H1 (cell line): ENCODE measurements around the gene METTL2A. TPM values are rescaled to one million over a fixed set of nuclear protein-coding genes. Genes with fewer than 3 reads are reported as not detected.
"Not testable (repeated sequence)": the region's sequence is repeated elsewhere in the genome, so short reads cannot be mapped to it uniquely, and the experiment has no call there.

Experiments used
- CTCF ChIA-PET: fragments of 300-600 bp; sonication (Branson Sonifier 250); formaldehyde crosslinking; loops from one replicate; lab custom pipeline; 2021; ENCODE audit not compliant: partially characterized antibody; lab: Charles Lee
- POLR2A ChIA-PET: fragments of 300-600 bp; sonication (Branson Sonifier 250); formaldehyde crosslinking; loops from one replicate; lab custom pipeline; 2021; ENCODE audit warnings: inconsistent platforms; ENCODE audit not compliant: partially characterized antibody; lab: Charles Lee
- DNase-seq, 2 experiments: peaks; one replicate each; pipeline versions ENCODE4 v3.0.0 to v3.0.0-alpha.2; 2010 to 2022; ENCODE audit warnings: low spot score in 2 of 2, low read depth in 1 of 2, mixed read lengths in 1 of 2
- FAIRE-seq: peaks from 2 replicates; lab custom pipeline; 2011; peaks lifted over from hg19 to GRCh38; lab: Jason Lieb, UNC
- H2AFZ ChIP-seq: 2 replicates; pipeline ENCODE4 v1.8.1; 2012; ENCODE audit warnings: low read length, inconsistent platforms
- H2AK5ac ChIP-seq: 2 replicates; pipeline ENCODE4 v1.6.1; 2013; ENCODE audit warnings: low read depth, low read length
- H2BK120ac ChIP-seq: replicated peaks from 2 replicates; pipeline ENCODE3; 2013; ENCODE audit warnings: low read depth, low read length, inconsistent platforms
- H2BK12ac ChIP-seq: 2 replicates; pipeline ENCODE4 v1.6.1; 2013; ENCODE audit warnings: low read depth, low read length
- H2BK15ac ChIP-seq: 2 replicates; pipeline ENCODE4 v1.6.1; 2013; ENCODE audit warnings: low read length
- H2BK20ac ChIP-seq: 2 replicates; pipeline ENCODE4 v1.6.1; 2013; ENCODE audit warnings: low read length
- H2BK5ac ChIP-seq: 2 replicates; pipeline ENCODE4 v1.6.1; 2013; ENCODE audit warnings: low read depth, low read length
- H3K14ac ChIP-seq: 2 replicates; pipeline ENCODE4 v1.6.1; 2013; ENCODE audit warnings: inconsistent platforms; ENCODE audit not compliant: insufficient read length
- H3K18ac ChIP-seq: 2 replicates; pipeline ENCODE4 v1.6.1; 2013; ENCODE audit warnings: low read length; ENCODE audit errors: extremely low read depth
- H3K23ac ChIP-seq: 2 replicates; pipeline ENCODE4 v1.6.1; 2013; ENCODE audit warnings: inconsistent platforms; ENCODE audit not compliant: insufficient read length
- H3K23me2 ChIP-seq: 2 replicates; pipeline ENCODE4 v1.6.1; 2013; ENCODE audit warnings: low read depth, low read length
- H3K27ac ChIP-seq: 2 replicates; pipeline ENCODE4 v1.6.1; 2011; ENCODE audit warnings: low read depth, low read length, inconsistent platforms
- H3K27me3 ChIP-seq, 4 experiments: replicated peaks in 1 of 4; 1 replicate in 1 of 4; 2 replicates in 3 of 4; pipeline versions ENCODE4 v1.6.1 to v1.8.1; 2011 to 2013; ENCODE audit warnings: low read length in 3 of 4, mild to moderate bottlenecking in 3 of 4, inconsistent platforms in 2 of 4, mixed read lengths in 2 of 4, moderate library complexity in 1 of 4; ENCODE audit not compliant: control insufficient read depth in 3 of 4, insufficient read depth in 3 of 4; ENCODE audit errors: extremely low read depth in 1 of 4
- H3K36me3 ChIP-seq, 4 experiments: 2 replicates each; pipeline versions ENCODE4 v1.6.1 to v1.8.1; 2011 to 2013; ENCODE audit warnings: mild to moderate bottlenecking in 4 of 4, low read length in 3 of 4, moderate library complexity in 2 of 4, control low read depth in 1 of 4, inconsistent platforms in 1 of 4; ENCODE audit not compliant: insufficient read depth in 4 of 4, control insufficient read depth in 2 of 4
- H3K4ac ChIP-seq: replicated peaks from 2 replicates; pipeline ENCODE3; 2013; ENCODE audit warnings: low read length, low read depth, mixed read lengths, inconsistent platforms; ENCODE audit not compliant: insufficient read length
- H3K4me1 ChIP-seq, 4 experiments: replicated peaks in 1 of 4; 1 replicate in 1 of 4; 2 replicates in 3 of 4; pipeline versions ENCODE4 v1.6.1 to v1.8.1; 2011 to 2013; ENCODE audit warnings: low read length in 3 of 4, inconsistent platforms in 2 of 4, mixed read lengths in 1 of 4; ENCODE audit not compliant: insufficient read depth in 4 of 4, control insufficient read depth in 3 of 4
- H3K4me2 ChIP-seq, 2 experiments: 2 replicates each; pipeline versions ENCODE4 v1.6.1 to v1.8.1; 2011 to 2013; ENCODE audit warnings: low read depth in 2 of 2, low read length in 2 of 2, control low read depth in 1 of 2, inconsistent platforms in 1 of 2, mild to moderate bottlenecking in 1 of 2; ENCODE audit not compliant: insufficient read depth in 1 of 2
- H3K4me3 ChIP-seq, 4 experiments: fragments of 200-600, 300-600 bp in 1 of 4; sonication (generic), shearing (Covaris generic), sonication (Bioruptor Twin) in 1 of 4; 2 replicates each; pipeline versions ENCODE4 v1.5.1 to v1.8.1; 2011 to 2016; ENCODE audit warnings: low read length in 4 of 4, low read depth in 3 of 4, control low read depth in 2 of 4, inconsistent platforms in 2 of 4, mild to moderate bottlenecking in 2 of 4, mixed read lengths in 1 of 4, moderate library complexity in 1 of 4; ENCODE audit not compliant: insufficient read depth in 2 of 4; ENCODE audit errors: extremely low read depth in 1 of 4
- H3K56ac ChIP-seq: replicated peaks from 2 replicates; pipeline ENCODE3; 2013; ENCODE audit warnings: low read depth, mild to moderate bottlenecking, mixed read lengths, low read length, inconsistent platforms; ENCODE audit not compliant: insufficient read length
- H3K79me1 ChIP-seq: 2 replicates; pipeline ENCODE4 v1.6.1; 2013; ENCODE audit warnings: low read depth, low read length, control low read depth
- H3K79me2 ChIP-seq, 2 experiments: 2 replicates each; pipeline versions ENCODE4 v1.6.1 to v1.8.1; 2012 to 2013; ENCODE audit warnings: low read length in 2 of 2, mild to moderate bottlenecking in 2 of 2, inconsistent platforms in 1 of 2; ENCODE audit not compliant: insufficient read depth in 2 of 2, control insufficient read depth in 1 of 2
- H3K9ac ChIP-seq, 4 experiments: replicated peaks in 1 of 4; 1 replicate in 1 of 4; 2 replicates in 3 of 4; pipeline versions ENCODE4 v1.6.1 to v1.8.1; 2011 to 2013; ENCODE audit warnings: low read depth in 3 of 4, low read length in 3 of 4, control low read depth in 2 of 4, mild to moderate bottlenecking in 2 of 4, moderate library complexity in 2 of 4, inconsistent platforms in 1 of 4; ENCODE audit errors: extremely low read depth in 1 of 4
- H3K9me3 ChIP-seq, 2 experiments: 2 replicates each; pipeline versions ENCODE4 v1.6.1 to v1.8.1; 2012 to 2013; ENCODE audit warnings: mild to moderate bottlenecking in 2 of 2, moderate library complexity in 2 of 2, control low read depth in 1 of 2, inconsistent platforms in 1 of 2, low read depth in 1 of 2, low read length in 1 of 2, mixed read lengths in 1 of 2; ENCODE audit not compliant: insufficient read depth in 2 of 2
- H4K20me1 ChIP-seq, 2 experiments: replicated peaks in 1 of 2; 2 replicates each; pipeline versions ENCODE3 to v1.8.1; 2011 to 2013; ENCODE audit warnings: inconsistent platforms in 2 of 2, low read length in 2 of 2, mild to moderate bottlenecking in 1 of 2; ENCODE audit not compliant: insufficient read depth in 2 of 2, control insufficient read depth in 1 of 2
- H4K5ac ChIP-seq: 2 replicates; pipeline ENCODE4 v1.6.1; 2013; ENCODE audit warnings: low read length, low read depth, mixed read lengths, inconsistent platforms; ENCODE audit not compliant: insufficient read length
- H4K8ac ChIP-seq: 2 replicates; pipeline ENCODE4 v1.8.0; 2013; ENCODE audit warnings: mild to moderate bottlenecking, moderate library complexity, low read length, inconsistent platforms; ENCODE audit not compliant: insufficient read depth; ENCODE audit errors: extremely low read depth
- H4K91ac ChIP-seq: replicated peaks from 2 replicates; pipeline ENCODE3; 2013; ENCODE audit warnings: low read length, mixed read lengths, inconsistent platforms; ENCODE audit not compliant: insufficient read length
- WGBS, 2 experiments: shearing (Covaris generic) in 1 of 2; methylation state at CpG; one replicate each; pipeline versions ENCODE4 v1.1.6 to v1.1.7; 2013 to 2015; ENCODE audit warnings: low lambda C conversion rate in 2 of 2, mixed read lengths in 2 of 2, inconsistent platforms in 1 of 2, low coverage in 1 of 2, missing lambda C conversion rate in 1 of 2; ENCODE audit not compliant: insufficient replicate concordance in 2 of 2, insufficient coverage in 1 of 2, insufficient read length in 1 of 2; ENCODE audit errors: extremely low coverage in 1 of 2, missing lambda C conversion rate in 1 of 2; 5-methylcytosine and 5-hydroxymethylcytosine counted together
- polyA plus RNA-seq, 7 experiments: library from polyadenylated mRNA; depleted of rRNA in 3 of 7; stranded (reverse) in 5 of 7; unstranded in 2 of 7; fragments of >200 nt in 5 of 7; fragments of 200-250 nt in 2 of 7; gene quantifications; 1 replicate in 5 of 7; 2 replicates in 1 of 7; 4 replicates in 1 of 7; pipeline versions ENCODE4 v1.2.1 to v1.2.3, GENCODE V29; 2011 to 2013; ENCODE audit warnings: missing spikeins in 2 of 7, mixed read lengths in 2 of 7
- total RNA-seq: library from RNA; stranded (reverse); fragmentation: NEBNext Ultra II Directional; extraction: Animal tissue kit (Norgen Biotek cat#: 25700); gene quantifications from 2 replicates; pipeline ENCODE4 v1.2.1, GENCODE V29; 2021

METTL2A gene
- total and polyA plus RNA-seq, 2 of the 8 experiments (the other 6 are each of a cell fraction or from before 2014, with no cell fraction given) = 16.2 to 40.5 TPM

GRCh38 chr17:62453041-62453440 lies 29.3 kb downstream of the METTL2A start:
- H2BK5ac ChIP-seq, H3K79me2 ChIP-seq, H3K27me3 ChIP-seq, FAIRE-seq, H2AK5ac ChIP-seq, H2BK12ac ChIP-seq, H4K91ac ChIP-seq, CTCF ChIA-PET, H3K56ac ChIP-seq, H2BK120ac ChIP-seq, H3K9ac ChIP-seq, H3K9me3 ChIP-seq, H4K20me1 ChIP-seq, DNase-seq, H3K79me1 ChIP-seq, H3K4me3 ChIP-seq, H3K4ac ChIP-seq, H3K14ac ChIP-seq, H2BK15ac ChIP-seq, H3K27ac ChIP-seq, H2BK20ac ChIP-seq, H3K36me3 ChIP-seq, H2AFZ ChIP-seq, H3K18ac ChIP-seq, H3K23ac ChIP-seq, H4K8ac ChIP-seq, H4K5ac ChIP-seq, H3K4me1 ChIP-seq, H3K23me2 ChIP-seq, H3K4me2 ChIP-seq: not testable (repeated sequence)
- 90% methylated on average over 5 of the region's 5 CpGs; no CpG with 5 or more reads in 1 of the 2 experiments for WGBS, 2 experiments
- POLR2A ChIA-PET = interaction anchor here (1.2 kb wide), 1 partner anchor 23 kb away, joined by 3 read pairs; no protein-coding TSS in a partner anchor

DNA sequence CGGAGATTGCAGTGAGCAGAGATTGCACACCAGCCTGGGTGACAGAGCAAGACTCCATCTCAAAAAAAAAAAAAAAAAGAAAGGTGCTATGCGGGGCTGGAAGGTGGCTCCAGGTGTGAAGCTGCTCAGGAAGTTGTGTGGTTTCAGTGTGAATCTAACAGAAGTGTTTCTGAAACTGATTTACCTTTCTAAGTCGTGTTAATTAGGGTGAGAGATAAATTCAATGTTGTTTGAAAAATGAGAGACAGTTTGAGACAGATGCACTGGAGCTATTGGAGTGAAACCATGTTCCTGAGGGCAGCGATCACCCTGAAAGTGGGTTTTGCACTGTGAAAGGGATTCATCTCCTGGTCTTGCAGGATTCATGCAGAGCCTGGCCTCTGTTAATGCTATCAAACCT lies 30.0 kb downstream of the METTL2A start:
- H3K4me3 ChIP-seq, H3K36me3 ChIP-seq, H2BK20ac ChIP-seq, H3K23me2 ChIP-seq, H3K23ac ChIP-seq, H3K4me2 ChIP-seq, H3K4me1 ChIP-seq, H3K9me3 ChIP-seq, H3K18ac ChIP-seq, H3K79me2 ChIP-seq, H2BK120ac ChIP-seq, FAIRE-seq, H2BK12ac ChIP-seq, H2AK5ac ChIP-seq, H2BK5ac ChIP-seq, H3K27ac ChIP-seq, CTCF ChIA-PET, H4K5ac ChIP-seq, H4K91ac ChIP-seq, H3K9ac ChIP-seq, H3K4ac ChIP-seq, H4K20me1 ChIP-seq, H3K56ac ChIP-seq, H4K8ac ChIP-seq, H2AFZ ChIP-seq, H3K27me3 ChIP-seq, DNase-seq, H2BK15ac ChIP-seq, H3K79me1 ChIP-seq, H3K14ac ChIP-seq: not testable (repeated sequence)
- whole genome bisulfite sequencing, 2 experiments = 92% methylated on average over 3 of the region's 4 CpGs; no CpG with 5 or more reads in 1 of the 2 experiments
- POLR2A ChIA-PET = interaction anchor here (0.6 to 1.2 kb wide), 2 partner anchors 22 to 30 kb away, joined by 3 read pairs; no protein-coding TSS in a partner anchor
